Measurements from ENCODE around the gene FAM171A2. TPM values are rescaled to one million over a fixed set of nuclear protein-coding genes. Genes with fewer than 3 reads are reported as not detected.

FAM171A2 gene
- total and polyA plus RNA-seq, 3 experiments from 2014 or later: 0.28 to 0.35 (median 0.33) TPM

- Histone ChIP-seq H3K9me3 (ENCODE audit: low read length) (no peaks in the 10 kb centered on the region), H3K4me1 (ENCODE audit: insufficient read depth, low read length) (peaks cover 23% of the 10 kb centered on the region), H3K4me3 (ENCODE audit: low read length) (no peak overlapping the region), H3K36me3 (ENCODE audit: insufficient read depth, low read length) (no peaks in the 10 kb centered on the region), H3K27me3 (ENCODE audit: insufficient read depth, low read length, poor library complexity, severe bottlenecking) (peaks cover 17% of the 10 kb centered on the region), H3K27ac (ENCODE audit: low read depth, low read length) (no peak overlapping the region)
- Mint-ChIP-seq H3K27ac (no peak overlapping the region), H3K36me3 (peaks cover 3 to 37% (median 4%) of the 10 kb centered on the region in 3 donors), H3K9me3 (no peaks in the 10 kb centered on the region), H3K4me3 (no peak overlapping the region), H3K27me3 (peaks cover 20% of the 10 kb centered on the region in 2 donors), H3K4me1 (peaks cover 21 to 27% (median 23%) of the 10 kb centered on the region in 3 donors)
- ChIA-PET POLR2A (no interaction called here), CTCF (interaction anchor here (1.3 to 1.8 kb wide), 4 partner anchors 10 to 116 kb away, joined by 3 to 5 read pairs (median 4); no protein-coding TSS in a partner anchor)
- DNase-seq: no peak
These were observed 43.6 kb downstream of the FAM171A2 start for GRCh38 chr17:44320066-44320465.

GRCh38 chr17:44318077-44318892 is 45.4 kb downstream of the FAM171A2 start:
- Histone ChIP-seq H3K27me3 (ENCODE audit: insufficient read depth, low read length, poor library complexity, severe bottlenecking) (peaks cover 28% of the 10 kb centered on the region), H3K4me3 (ENCODE audit: low read length) (no peak overlapping the region), H3K4me1 (ENCODE audit: insufficient read depth, low read length) (peaks cover 14% of the 10 kb centered on the region), H3K27ac (ENCODE audit: low read depth, low read length) (no peak overlapping the region), H3K9me3 (ENCODE audit: low read length) (no peaks in the 10 kb centered on the region), H3K36me3 (ENCODE audit: insufficient read depth, low read length) (no peaks in the 10 kb centered on the region)
- H3K36me3 Mint-ChIP-seq: peaks cover 3 to 34% (median 4%) of the 10 kb centered on the region in 3 donors
- no peaks in the 10 kb centered on the region for H3K9me3 Mint-ChIP-seq
- no peak overlapping the region for H3K4me3 Mint-ChIP-seq
- CTCF ChIA-PET: interaction anchor here (1.6 to 2.3 kb wide), 2 partner anchors 12 to 108 kb away, joined by 7 to 8 read pairs; no protein-coding TSS in a partner anchor
- no peak for DNase-seq
- POLR2A ChIA-PET: interaction anchor here (0.5 kb wide), 1 partner anchor 112 kb away, joined by 6 read pairs; no protein-coding TSS in a partner anchor
- H3K27ac Mint-ChIP-seq: peak overlapping the region in 1 of 8 donors; percentile 73
- peaks cover 14 to 21% (median 14%) of the 10 kb centered on the region in 3 donors for H3K4me1 Mint-ChIP-seq
- peaks cover 28 to 31% of the 10 kb centered on the region in 2 donors for H3K27me3 Mint-ChIP-seq

GRCh38 chr17:44317545-44317944 is 46.1 kb downstream of the FAM171A2 start:
- peaks cover 10 to 19% (median 14%) of the 10 kb centered on the region in 3 donors for H3K4me1 Mint-ChIP-seq
- Histone ChIP-seq H3K36me3 (ENCODE audit: insufficient read depth, low read length) (no peaks in the 10 kb centered on the region), H3K9me3 (ENCODE audit: low read length) (no peaks in the 10 kb centered on the region), H3K27ac (ENCODE audit: low read depth, low read length) (no peak overlapping the region), H3K4me3 (ENCODE audit: low read length) (no peak overlapping the region), H3K4me1 (ENCODE audit: insufficient read depth, low read length) (peaks cover 11% of the 10 kb centered on the region), H3K27me3 (ENCODE audit: insufficient read depth, low read length, poor library complexity, severe bottlenecking) (peaks cover 28% of the 10 kb centered on the region)
- H3K27me3 Mint-ChIP-seq: peaks cover 30 to 36% of the 10 kb centered on the region in 2 donors
- CTCF ChIA-PET: interaction anchor here (2.3 to 3.5 kb wide), 2 partner anchors 13 to 107 kb away, joined by 7 to 20 read pairs; no protein-coding TSS in a partner anchor
- POLR2A ChIA-PET: interaction anchor here (0.5 to 0.8 kb wide), 4 partner anchors 9 to 950 kb away, joined by 3 to 6 read pairs (median 4); no protein-coding TSS in a partner anchor
- no peaks in the 10 kb centered on the region for H3K9me3 Mint-ChIP-seq
- H3K36me3 Mint-ChIP-seq: peaks cover 3 to 33% (median 4%) of the 10 kb centered on the region in 3 donors
- peak overlapping the region in 1 of 8 donors; percentile 64 for H3K27ac Mint-ChIP-seq
- peak overlapping the region in 4 of 7 donors; percentile 16 to 62 (median 40) for H3K4me3 Mint-ChIP-seq
- DNase-seq: no peak

DNA sequence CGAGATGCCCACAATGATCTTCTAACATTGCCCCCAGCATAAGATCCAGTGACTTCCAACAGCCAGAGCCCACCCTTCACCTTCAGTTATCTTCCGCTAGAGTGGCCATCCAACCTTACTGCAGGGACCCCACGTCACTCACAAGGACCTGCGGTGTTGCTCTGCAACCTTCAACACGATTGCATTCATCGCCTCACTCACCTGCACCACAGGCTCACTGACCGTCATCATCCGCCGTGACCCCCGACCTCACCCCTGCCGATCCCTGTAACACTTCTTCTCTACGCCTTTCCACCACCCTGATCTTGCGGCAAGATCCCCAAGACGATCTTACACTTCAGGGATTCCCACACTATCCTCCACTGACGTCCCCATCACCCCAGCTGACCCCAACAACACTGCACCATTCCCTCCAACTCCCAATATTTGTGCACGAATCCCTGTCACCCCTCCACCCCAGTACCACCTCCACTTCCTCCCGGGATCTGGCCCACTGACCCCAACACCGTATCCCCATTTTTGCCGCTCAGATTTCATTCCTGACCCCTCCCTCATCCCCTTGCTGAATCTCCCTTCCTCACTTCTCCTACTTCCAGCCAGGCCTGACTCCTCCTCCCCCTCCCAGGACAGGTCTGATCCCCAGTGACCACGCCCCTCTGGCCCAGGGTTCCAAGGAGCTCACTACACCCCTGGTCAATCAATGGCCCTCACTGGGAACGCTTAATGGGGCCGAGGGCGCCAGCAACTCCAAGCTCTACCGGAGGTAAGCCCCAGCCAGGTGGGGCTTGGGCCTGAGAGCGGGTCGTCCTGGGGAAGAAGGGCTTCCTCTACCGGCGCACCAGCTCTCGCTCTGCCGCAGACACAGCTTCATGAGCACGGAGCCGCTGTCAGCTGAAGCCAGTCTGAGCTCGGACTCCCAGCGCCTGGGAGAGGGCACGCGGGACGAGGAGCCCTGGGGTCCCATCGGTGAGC is 47.6 kb downstream of the FAM171A2 start:
- peaks cover 3 to 18% (median 4%) of the 10 kb centered on the region in 3 donors for H3K36me3 Mint-ChIP-seq
- H3K4me3 Mint-ChIP-seq: peak overlapping the region; percentile 34 to 85 (median 71)
- H3K27me3 Mint-ChIP-seq: peaks cover 30 to 36% of the 10 kb centered on the region in 2 donors
- Histone ChIP-seq H3K36me3 (ENCODE audit: insufficient read depth, low read length) (no peaks in the 10 kb centered on the region), H3K4me3 (ENCODE audit: low read length) (no peak overlapping the region), H3K9me3 (ENCODE audit: low read length) (no peaks in the 10 kb centered on the region), H3K4me1 (ENCODE audit: insufficient read depth, low read length) (peaks cover 11% of the 10 kb centered on the region), H3K27me3 (ENCODE audit: insufficient read depth, low read length, poor library complexity, severe bottlenecking) (peaks cover 28% of the 10 kb centered on the region), H3K27ac (ENCODE audit: low read depth, low read length) (no peak overlapping the region)
- H3K27ac Mint-ChIP-seq: peak overlapping the region in 2 of 8 donors; percentile 52 to 66
- ChIA-PET POLR2A (interaction anchor here (0.5 to 1.4 kb wide), 2 partner anchors 13 to 100 kb away, joined by 3 to 4 read pairs; no protein-coding TSS in a partner anchor), CTCF (interaction anchor here (0.8 to 3.5 kb wide), 5 partner anchors 13 to 189 kb away, joined by 3 to 20 read pairs (median 7); no protein-coding TSS in a partner anchor)
- H3K4me1 Mint-ChIP-seq: peaks cover 9 to 15% (median 14%) of the 10 kb centered on the region in 3 donors
- no peaks in the 10 kb centered on the region for H3K9me3 Mint-ChIP-seq
- DNase-seq: no peak

DNA sequence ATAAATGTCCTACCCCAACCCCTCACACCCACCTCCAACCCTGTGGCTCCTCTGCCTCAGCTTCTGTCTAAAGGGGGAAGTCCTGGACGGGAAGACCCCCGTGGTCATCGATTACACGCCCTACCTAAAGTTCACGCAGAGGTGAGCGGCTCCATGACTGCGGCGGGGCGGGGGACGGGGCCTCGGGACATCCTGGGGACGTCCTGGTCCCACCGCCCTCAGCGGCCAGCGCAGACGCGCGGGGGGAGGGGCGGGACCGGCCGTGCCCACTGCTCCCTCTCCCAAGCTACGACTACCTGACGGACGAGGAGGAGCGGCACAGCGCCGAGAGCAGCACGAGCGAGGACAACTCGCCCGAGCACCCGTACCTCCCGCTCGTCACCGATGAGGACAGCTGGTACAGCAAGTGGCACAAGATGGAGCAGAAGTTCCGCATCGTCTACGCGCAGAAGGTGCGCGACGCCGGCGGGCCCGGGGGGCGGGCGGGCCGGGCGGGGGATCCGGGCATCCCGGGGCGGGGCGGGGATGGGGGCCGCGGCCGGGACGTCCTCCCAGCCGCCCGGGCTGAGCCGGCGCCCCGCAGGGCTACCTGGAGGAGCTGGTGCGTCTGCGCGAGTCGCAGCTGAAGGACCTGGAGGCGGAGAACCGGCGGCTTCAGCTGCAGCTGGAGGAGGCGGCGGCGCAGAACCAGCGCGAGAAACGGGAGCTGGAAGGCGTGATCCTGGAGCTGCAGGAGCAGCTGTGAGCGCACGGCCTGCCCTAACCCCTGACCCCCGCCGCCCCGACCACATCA is 48.6 kb downstream of the FAM171A2 start:
- H3K36me3 ChIP-seq (ENCODE audit: insufficient read depth, low read length): no peaks in the 10 kb centered on the region
- peak in 3 of 5 donors; percentile 14 to 56 (median 30) for DNase-seq
- Mint-ChIP-seq H3K9me3 (no peaks in the 10 kb centered on the region), H3K27ac (no peak overlapping the region), H3K27me3 (peaks cover 30 to 39% of the 10 kb centered on the region in 2 donors), H3K4me1 (peaks cover 9 to 17% (median 14%) of the 10 kb centered on the region in 3 donors), H3K4me3 (peak overlapping the region in 6 of 7 donors; percentile 34 to 74 (median 70)), H3K36me3 (peaks cover 3 to 10% (median 4%) of the 10 kb centered on the region in 3 donors)
- H3K4me1 ChIP-seq (ENCODE audit: insufficient read depth, low read length): peaks cover 11% of the 10 kb centered on the region
- H3K9me3 ChIP-seq (ENCODE audit: low read length): no peaks in the 10 kb centered on the region
- peak overlapping the region; percentile 54 for H3K4me3 ChIP-seq (ENCODE audit: low read length)
- ChIA-PET CTCF (interaction anchor here (0.5 to 3.5 kb wide), 5 partner anchors 12 to 105 kb away, joined by 3 to 20 read pairs (median 4); partner anchors contain the start of gene UBTF), POLR2A (interaction anchor here (0.5 to 1.4 kb wide), 4 partner anchors 12 to 171 kb away, joined by 3 to 4 read pairs (median 3); no protein-coding TSS in a partner anchor)
- no peak overlapping the region for H3K27ac ChIP-seq (ENCODE audit: low read depth, low read length)
- peaks cover 28% of the 10 kb centered on the region for H3K27me3 ChIP-seq (ENCODE audit: insufficient read depth, low read length, poor library complexity, severe bottlenecking)

DNA sequence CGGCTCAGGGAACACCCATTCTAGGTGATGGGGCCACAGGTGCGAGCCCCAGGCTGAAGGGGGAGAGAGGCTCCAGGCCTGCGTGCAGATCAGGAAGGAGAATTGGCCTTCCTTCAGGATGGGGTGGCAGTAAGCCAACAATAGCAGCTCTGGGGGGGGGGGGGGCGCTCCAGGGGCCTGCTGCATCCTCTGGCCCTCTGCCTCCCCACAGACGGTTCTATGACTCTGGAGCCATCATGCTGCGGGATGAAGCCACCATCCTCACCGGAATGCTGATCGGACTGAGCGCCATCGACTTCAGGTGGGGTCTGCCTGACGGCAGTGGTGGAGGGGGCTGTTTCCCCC is 49.2 kb downstream of the FAM171A2 start:
- CTCF ChIA-PET: interaction anchor here (0.5 to 3.5 kb wide), 4 partner anchors 17 to 104 kb away, joined by 3 to 20 read pairs (median 5); partner anchors contain the start of gene UBTF

More for the DNA sequence above, 49.2 kb downstream of the FAM171A2 start:
- H3K36me3 Mint-ChIP-seq: peaks cover 2 to 4% (median 3%) of the 10 kb centered on the region in 3 donors
- no peak overlapping the region for H3K27ac ChIP-seq (ENCODE audit: low read depth, low read length)
- H3K4me1 ChIP-seq (ENCODE audit: insufficient read depth, low read length): peaks cover 11% of the 10 kb centered on the region
- H3K9me3 Mint-ChIP-seq: no peaks in the 10 kb centered on the region
- H3K27me3 Mint-ChIP-seq: peaks cover 30 to 42% of the 10 kb centered on the region in 2 donors
- H3K27ac Mint-ChIP-seq: no peak overlapping the region
- POLR2A ChIA-PET: interaction anchor here (0.5 to 1.4 kb wide), 3 partner anchors 70 to 170 kb away, joined by 3 to 4 read pairs (median 3); no protein-coding TSS in a partner anchor
- no peaks in the 10 kb centered on the region for H3K9me3 ChIP-seq (ENCODE audit: low read length)
- peaks cover 12 to 23% (median 14%) of the 10 kb centered on the region in 3 donors for H3K4me1 Mint-ChIP-seq
- peaks cover 28% of the 10 kb centered on the region for H3K27me3 ChIP-seq (ENCODE audit: insufficient read depth, low read length, poor library complexity, severe bottlenecking)
- no peak for DNase-seq
- H3K4me3 Mint-ChIP-seq: peak overlapping the region; percentile 52 to 66 (median 58)
- no peak overlapping the region for H3K4me3 ChIP-seq (ENCODE audit: low read length)
- no peaks in the 10 kb centered on the region for H3K36me3 ChIP-seq (ENCODE audit: insufficient read depth, low read length)
